Mesenchymal stem cell (in vitro differentiated cells and primary cell): Measurements from ENCODE around the gene EPAS1.

ENCODE experiments used
- DNase-seq: peaks from one replicate; pipeline ENCODE4 v3.0.0-alpha.2; 2013
- H2AFZ ChIP-seq: one replicate; pipeline ENCODE4 v1.6.1; 2013; ENCODE audit warnings: low read depth, mild to moderate bottlenecking, control low read depth, inconsistent platforms, low read length, moderate library complexity
- H2AK5ac ChIP-seq: 2 replicates; pipeline ENCODE4 v1.6.1; 2013; ENCODE audit warnings: low read length, moderate library complexity, mild to moderate bottlenecking, inconsistent platforms; ENCODE audit not compliant: severe bottlenecking
- H2BK120ac ChIP-seq: one replicate; pipeline ENCODE4 v1.6.1; 2013; ENCODE audit warnings: low read depth, mild to moderate bottlenecking, inconsistent platforms, low read length, moderate library complexity
- H2BK12ac ChIP-seq, 2 experiments: one replicate each; pipeline ENCODE4 v1.6.1; 2013; ENCODE audit warnings: inconsistent platforms in 2 of 2, low read length in 2 of 2, mild to moderate bottlenecking in 2 of 2, moderate library complexity in 2 of 2, control low read depth in 1 of 2
- H2BK15ac ChIP-seq: one replicate; pipeline ENCODE4 v1.6.1; 2013; ENCODE audit warnings: mild to moderate bottlenecking, low read depth, inconsistent platforms; ENCODE audit not compliant: poor library complexity, severe bottlenecking
- H2BK5ac ChIP-seq: 2 replicates; pipeline ENCODE4 v1.6.1; 2013; ENCODE audit warnings: low read depth, mild to moderate bottlenecking, low read length, control low read depth, inconsistent platforms; ENCODE audit not compliant: poor library complexity, severe bottlenecking
- H3K14ac ChIP-seq, 2 experiments: one replicate each; pipeline ENCODE4 v1.6.1; 2013; ENCODE audit warnings: inconsistent platforms in 2 of 2, low read length in 2 of 2, control low read depth in 1 of 2, mild to moderate bottlenecking in 1 of 2, moderate library complexity in 1 of 2
- H3K18ac ChIP-seq, 2 experiments: one replicate each; pipeline ENCODE4 v1.6.1; 2013; ENCODE audit warnings: inconsistent platforms in 2 of 2, low read length in 2 of 2, control low read depth in 1 of 2, low read depth in 1 of 2, mild to moderate bottlenecking in 1 of 2
- H3K23ac ChIP-seq, 2 experiments: one replicate each; pipeline ENCODE4 v1.6.1; 2013; ENCODE audit warnings: inconsistent platforms in 2 of 2, low read length in 2 of 2, mild to moderate bottlenecking in 2 of 2, moderate library complexity in 2 of 2, control low read depth in 1 of 2
- H3K27ac ChIP-seq: 2 replicates; pipeline ENCODE4 v1.5.1; 2013; ENCODE audit warnings: mild to moderate bottlenecking, moderate library complexity, low read length, control low read depth, inconsistent platforms; ENCODE audit not compliant: poor library complexity, severe bottlenecking
- H3K27me3 ChIP-seq, 2 experiments: 2 replicates each; pipeline versions ENCODE4 v1.6.1 to v1.7.0; 2013; ENCODE audit warnings: low read length in 2 of 2, mild to moderate bottlenecking in 2 of 2, moderate library complexity in 2 of 2, control low read depth in 1 of 2, inconsistent platforms in 1 of 2; ENCODE audit not compliant: control insufficient read depth in 1 of 2, insufficient read depth in 1 of 2
- H3K36me3 ChIP-seq, 2 experiments: 2 replicates each; pipeline versions ENCODE4 v1.6.1 to v1.7.0; 2013; ENCODE audit warnings: low read length in 2 of 2, control low read depth in 1 of 2, inconsistent platforms in 1 of 2, low read depth in 1 of 2, mild to moderate bottlenecking in 1 of 2; ENCODE audit not compliant: insufficient read depth in 2 of 2, control insufficient read depth in 1 of 2
- H3K4ac ChIP-seq, 2 experiments: one replicate each; pipeline ENCODE4 v1.6.1; 2013; ENCODE audit warnings: inconsistent platforms in 2 of 2, low read length in 2 of 2, mild to moderate bottlenecking in 2 of 2, moderate library complexity in 2 of 2, control low read depth in 1 of 2, low read depth in 1 of 2
- H3K4me1 ChIP-seq: 2 replicates; pipeline ENCODE4 v1.6.1; 2013; ENCODE audit warnings: low read depth, low read length, control low read depth; ENCODE audit not compliant: control insufficient read depth, insufficient read depth
- H3K4me2 ChIP-seq: 2 replicates; pipeline ENCODE4 v1.6.1; 2013; ENCODE audit warnings: low read length, mild to moderate bottlenecking, inconsistent platforms; ENCODE audit not compliant: poor library complexity, severe bottlenecking
- H3K4me3 ChIP-seq, 2 experiments: 2 replicates each; pipeline versions ENCODE4 v1.5.1 to v1.7.0; 2013; ENCODE audit warnings: low read length in 2 of 2, mild to moderate bottlenecking in 2 of 2, control low read depth in 1 of 2, low read depth in 1 of 2; ENCODE audit not compliant: insufficient read depth in 1 of 2
- H3K79me1 ChIP-seq: replicated peaks from 2 replicates; pipeline ENCODE4 v1.6.1; 2013; ENCODE audit warnings: mild to moderate bottlenecking, control low read depth, low read length, inconsistent platforms; ENCODE audit not compliant: poor library complexity, severe bottlenecking
- H3K9ac ChIP-seq: 2 replicates; pipeline ENCODE4 v1.7.0; 2013; ENCODE audit warnings: mild to moderate bottlenecking, low read length, moderate library complexity
- H3K9me3 ChIP-seq: 2 replicates; pipeline ENCODE4 v1.7.0; 2013; ENCODE audit warnings: mild to moderate bottlenecking, low read length; ENCODE audit not compliant: control insufficient read depth
- H4K8ac ChIP-seq: one replicate; pipeline ENCODE4 v1.6.1; 2013; ENCODE audit warnings: inconsistent platforms, mild to moderate bottlenecking, low read length, moderate library complexity
- H4K91ac ChIP-seq: one replicate; pipeline ENCODE4 v1.6.1; 2013; ENCODE audit warnings: mild to moderate bottlenecking, low read length, inconsistent platforms
- WGBS: methylation state at CpG from one replicate; pipeline ENCODE4 v1.1.7; 2013; ENCODE audit warnings: mixed read lengths; 5-methylcytosine and 5-hydroxymethylcytosine counted together

The EPAS1 gene

DNA sequence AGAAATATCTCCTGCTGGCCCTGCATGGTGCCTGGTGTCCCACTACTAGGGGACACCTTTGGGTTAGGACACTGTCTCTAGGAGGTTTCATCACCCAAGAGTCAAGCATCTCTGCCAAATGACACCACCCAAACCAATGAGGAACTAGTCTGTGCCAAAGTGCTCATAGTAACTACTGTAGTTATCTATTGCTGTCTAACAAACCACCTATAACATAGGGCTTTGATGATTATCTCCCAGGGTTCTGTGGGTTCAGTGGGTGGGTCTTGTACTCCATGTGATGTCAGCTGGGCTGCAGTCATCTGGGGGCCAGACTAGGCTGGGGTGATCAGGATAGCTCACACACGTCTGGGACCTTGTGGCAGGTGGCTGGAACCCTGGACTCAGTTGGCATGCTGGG, 59.8 kb downstream of the EPAS1 start:
- Histone ChIP-seq H2AK5ac (no peak overlapping the region), H2BK15ac (no peak overlapping the region), H3K4me1 (no peaks in the 10 kb centered on the region), H4K8ac (no peak overlapping the region), H3K14ac (no peak overlapping the region), H4K91ac (no peak overlapping the region), H3K18ac (no peak overlapping the region), H3K4me3 (no peak overlapping the region), H3K27ac (no peak overlapping the region), H3K36me3 (peaks cover 47 to 86% of the 10 kb centered on the region in 2 experiments), H3K9me3 (no peaks in the 10 kb centered on the region), H3K4ac (no peak overlapping the region), H2AFZ (no peak overlapping the region), H2BK12ac (no peak overlapping the region), H3K79me1 (peaks cover 2% of the 10 kb centered on the region), H2BK5ac (no peak overlapping the region), H3K9ac (no peak overlapping the region), H3K27me3 (no peaks in the 10 kb centered on the region), H3K4me2 (no peak overlapping the region), H2BK120ac (no peak overlapping the region), H3K23ac (no peak overlapping the region)
- WGBS, result 95% methylated on average over 1 of the region's 1 CpG
- no peak for DNase-seq

- no peak overlapping the region for H3K4me3 ChIP-seq
- no peak overlapping the region for H3K27ac ChIP-seq
- H3K9me3 ChIP-seq, result no peaks in the 10 kb centered on the region
- no peak overlapping the region for H2BK120ac ChIP-seq
- no peak overlapping the region for H3K4me2 ChIP-seq
- no peaks in the 10 kb centered on the region for H3K27me3 ChIP-seq
- no peak overlapping the region for H3K4ac ChIP-seq
- no peaks in the 10 kb centered on the region for H3K79me1 ChIP-seq
- H3K9ac ChIP-seq, result no peak overlapping the region
- WGBS, result 93% methylated on average over 3 of the region's 6 CpGs
- no peak overlapping the region for H2BK5ac ChIP-seq
- H2BK15ac ChIP-seq, result no peak overlapping the region
- no peak overlapping the region for H4K91ac ChIP-seq
- H2AFZ ChIP-seq, result no peak overlapping the region
- no peak overlapping the region for H3K18ac ChIP-seq
- H3K14ac ChIP-seq, result no peak overlapping the region
- no peak overlapping the region for H2AK5ac ChIP-seq
- H3K4me1 ChIP-seq, result no peaks in the 10 kb centered on the region
- peaks cover 49 to 87% of the 10 kb centered on the region in 2 experiments for H3K36me3 ChIP-seq
- H2BK12ac ChIP-seq, result no peak overlapping the region
- H4K8ac ChIP-seq, result no peak overlapping the region
- DNase-seq, result no peak
- H3K23ac ChIP-seq, result no peak overlapping the region
These were observed 61.5 kb downstream of the EPAS1 start for GRCh38 chr2:46358713-46359112.

GRCh38 chr2:46360303-46360702, 63.1 kb downstream of the EPAS1 start:
- Histone ChIP-seq H2BK12ac (no peak overlapping the region), H3K27ac (no peak overlapping the region), H2BK5ac (no peak overlapping the region), H4K91ac (no peak overlapping the region), H3K14ac (no peak overlapping the region), H3K27me3 (no peaks in the 10 kb centered on the region), H3K4me3 (no peak overlapping the region), H3K4me1 (no peaks in the 10 kb centered on the region), H3K4me2 (no peak overlapping the region), H2BK120ac (no peak overlapping the region), H3K9me3 (no peaks in the 10 kb centered on the region), H2AK5ac (no peak overlapping the region), H3K79me1 (no peaks in the 10 kb centered on the region), H3K23ac (no peak overlapping the region), H4K8ac (no peak overlapping the region), H3K18ac (no peak overlapping the region), H3K4ac (peak overlapping the region in 1 of 2 experiments; percentile 26), H3K9ac (no peak overlapping the region), H3K36me3 (peaks cover 45 to 73% of the 10 kb centered on the region in 2 experiments), H2AFZ (no peak overlapping the region), H2BK15ac (no peak overlapping the region)
- WGBS, result 95% methylated on average over 3 of the region's 3 CpGs
- no peak for DNase-seq

- Histone ChIP-seq H3K9me3 (no peaks in the 10 kb centered on the region), H3K18ac (peak overlapping the region; percentile 65 to 74), H3K14ac (no peak overlapping the region), H3K27me3 (no peaks in the 10 kb centered on the region), H2BK12ac (peak overlapping the region; percentile 39 to 64), H2BK5ac (no peak overlapping the region), H2AK5ac (no peak overlapping the region), H4K91ac (peak overlapping the region; percentile 58), H3K4me1 (peaks cover 2% of the 10 kb centered on the region), H2BK15ac (no peak overlapping the region), H3K9ac (no peak overlapping the region), H3K36me3 (peaks cover 37 to 61% of the 10 kb centered on the region in 2 experiments), H3K79me1 (peaks cover 2% of the 10 kb centered on the region), H3K27ac (no peak overlapping the region), H3K23ac (peak overlapping the region in 1 of 2 experiments; percentile 15), H2AFZ (no peak overlapping the region), H2BK120ac (peak overlapping the region; percentile 82), H3K4me2 (no peak overlapping the region), H3K4me3 (no peak overlapping the region), H3K4ac (peak overlapping the region in 1 of 2 experiments; percentile 38), H4K8ac (peak overlapping the region; percentile 62)
- WGBS, result 98% methylated on average over 6 of the region's 6 CpGs
- no peak for DNase-seq
These were observed 64.9 kb downstream of the EPAS1 start for GRCh38 chr2:46361920-46362666.
